OCI-LY3 (cell line): Measurements from ENCODE around the gene KCNA10.

Experiments used
- EZH2phosphoT487 ChIP-seq: fragments of 200-600 bp; shearing (Covaris generic); IDR thresholded peaks from 2 replicates; pipeline ENCODE4 v1.6.1; 2018; ENCODE audit warnings: antibody characterized with exemption, mixed run types, low read depth
- TF ChIP-seq, protein P1 (sequence below): fragments of 200-600, 300-600 bp; sonication (generic); IDR thresholded peaks from 2 replicates; pipeline ENCODE4 v1.5.1; 2014; ENCODE audit warnings: antibody characterized with exemption, low read length, low read depth

DNA sequence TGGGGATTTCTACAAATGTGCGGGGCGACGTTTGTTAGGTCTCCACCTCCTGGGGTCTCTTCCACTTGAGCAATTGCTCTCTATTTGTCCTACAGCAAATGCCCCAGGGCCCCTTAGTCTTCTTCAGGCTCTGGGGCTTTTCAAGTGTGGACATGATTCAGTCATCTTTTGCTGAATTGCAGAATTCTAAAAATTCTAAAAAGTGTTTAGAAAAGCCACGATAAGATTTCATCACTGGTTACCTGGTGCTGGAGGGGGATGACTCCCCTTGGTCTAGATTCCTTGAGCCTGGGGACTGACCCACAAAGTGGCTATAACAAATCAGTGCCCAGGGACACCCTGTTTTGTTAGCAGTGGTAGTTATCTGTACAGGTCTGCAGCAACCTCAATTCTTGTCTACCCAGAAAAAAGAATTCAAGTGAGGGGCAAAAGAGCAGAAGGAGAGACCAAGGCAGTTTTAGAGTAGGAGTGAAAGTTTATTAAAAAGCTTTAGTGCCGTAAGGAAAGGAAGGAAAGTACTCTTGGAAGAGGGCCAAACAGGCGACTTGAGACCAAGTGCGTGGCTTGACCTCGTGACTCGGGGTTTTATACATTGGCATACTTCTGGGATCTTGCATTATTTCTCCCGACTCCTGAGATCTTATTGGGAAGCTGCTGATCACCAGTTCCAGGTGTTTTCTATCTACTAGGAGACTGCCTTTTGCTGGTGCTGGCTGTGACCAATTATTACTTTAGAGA lies 42.8 kb downstream of the KCNA10 start:
- TF ChIP-seq, protein P1, sequence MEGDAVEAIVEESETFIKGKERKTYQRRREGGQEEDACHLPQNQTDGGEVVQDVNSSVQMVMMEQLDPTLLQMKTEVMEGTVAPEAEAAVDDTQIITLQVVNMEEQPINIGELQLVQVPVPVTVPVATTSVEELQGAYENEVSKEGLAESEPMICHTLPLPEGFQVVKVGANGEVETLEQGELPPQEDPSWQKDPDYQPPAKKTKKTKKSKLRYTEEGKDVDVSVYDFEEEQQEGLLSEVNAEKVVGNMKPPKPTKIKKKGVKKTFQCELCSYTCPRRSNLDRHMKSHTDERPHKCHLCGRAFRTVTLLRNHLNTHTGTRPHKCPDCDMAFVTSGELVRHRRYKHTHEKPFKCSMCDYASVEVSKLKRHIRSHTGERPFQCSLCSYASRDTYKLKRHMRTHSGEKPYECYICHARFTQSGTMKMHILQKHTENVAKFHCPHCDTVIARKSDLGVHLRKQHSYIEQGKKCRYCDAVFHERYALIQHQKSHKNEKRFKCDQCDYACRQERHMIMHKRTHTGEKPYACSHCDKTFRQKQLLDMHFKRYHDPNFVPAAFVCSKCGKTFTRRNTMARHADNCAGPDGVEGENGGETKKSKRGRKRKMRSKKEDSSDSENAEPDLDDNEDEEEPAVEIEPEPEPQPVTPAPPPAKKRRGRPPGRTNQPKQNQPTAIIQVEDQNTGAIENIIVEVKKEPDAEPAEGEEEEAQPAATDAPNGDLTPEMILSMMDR = no peak
- TF ChIP-seq EZH2phosphoT487 = no peak
